22Rv1 (cell line): ENCODE results near the gene TMEM109.

Experiments used
- CTCF ChIP-seq: fragments of 450-650 bp; IDR thresholded peaks from 2 replicates; pipeline ENCODE4 v1.5.1; 2017; ENCODE audit warnings: mild to moderate bottlenecking
- ZFX ChIP-seq: fragments of 450-650 bp; IDR thresholded peaks from 2 replicates; pipeline ENCODE4 v1.6.1; 2017; ENCODE audit warnings: antibody characterized with exemption, borderline replicate concordance

GRCh38 chr11:60964801-60965200 lies 50.8 kb downstream of the TMEM109 start:
- no peak for TF ChIP-seq CTCF
- no peak for TF ChIP-seq ZFX
